HG03442 (cell line): ENCODE data around the gene C2CD4C.
"Not testable (repeated sequence)": the region's sequence is repeated elsewhere in the genome, so short reads cannot be mapped to it uniquely, and the experiment has no call there.

Experiments used
- ATAC-seq: cut with Tn5 transposase; IDR thresholded peaks from one replicate; pipeline ENCODE4 v1.9.1; 2021; ENCODE audit warnings: mild to moderate bottlenecking, moderate library complexity; ENCODE audit not compliant: unreplicated experiment

The C2CD4C gene

DNA sequence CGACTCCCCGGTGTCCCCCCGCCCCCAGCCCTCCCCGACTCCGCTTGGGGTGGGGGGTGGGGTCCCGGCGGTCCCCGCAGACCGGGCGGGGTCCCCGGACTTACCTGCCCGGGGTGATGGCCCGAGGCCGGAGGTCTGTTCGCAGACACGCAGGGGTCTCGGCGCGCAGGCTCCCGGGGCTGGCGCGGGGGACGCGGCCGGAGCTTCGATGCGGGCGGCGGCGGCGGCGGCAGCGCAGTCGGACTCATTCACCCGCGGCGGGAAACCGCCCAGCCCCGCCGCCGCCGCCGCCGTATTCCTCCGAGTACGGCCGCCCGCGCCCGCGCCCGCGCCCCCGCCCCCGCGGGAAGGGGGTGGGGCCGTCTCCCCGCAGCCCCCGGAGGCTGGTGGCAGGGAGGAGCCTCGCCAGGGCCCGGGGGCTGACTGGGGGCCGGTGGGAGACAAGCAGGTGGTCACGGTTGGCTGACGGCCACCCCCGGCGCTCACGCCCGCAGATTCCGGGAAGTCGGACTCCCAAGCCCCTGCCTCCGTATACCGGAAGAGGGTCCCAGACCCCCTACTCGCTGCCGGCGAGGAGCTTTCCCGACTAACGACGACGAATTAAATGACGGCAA is at the start of gene C2CD4C:
TSS of gene C2CD4C (minus strand) at position 246 of the 614 bp plus-strand sequence. CDS start 786 bp downstream, outside the sequence.
- no peak for ATAC-seq

DNA sequence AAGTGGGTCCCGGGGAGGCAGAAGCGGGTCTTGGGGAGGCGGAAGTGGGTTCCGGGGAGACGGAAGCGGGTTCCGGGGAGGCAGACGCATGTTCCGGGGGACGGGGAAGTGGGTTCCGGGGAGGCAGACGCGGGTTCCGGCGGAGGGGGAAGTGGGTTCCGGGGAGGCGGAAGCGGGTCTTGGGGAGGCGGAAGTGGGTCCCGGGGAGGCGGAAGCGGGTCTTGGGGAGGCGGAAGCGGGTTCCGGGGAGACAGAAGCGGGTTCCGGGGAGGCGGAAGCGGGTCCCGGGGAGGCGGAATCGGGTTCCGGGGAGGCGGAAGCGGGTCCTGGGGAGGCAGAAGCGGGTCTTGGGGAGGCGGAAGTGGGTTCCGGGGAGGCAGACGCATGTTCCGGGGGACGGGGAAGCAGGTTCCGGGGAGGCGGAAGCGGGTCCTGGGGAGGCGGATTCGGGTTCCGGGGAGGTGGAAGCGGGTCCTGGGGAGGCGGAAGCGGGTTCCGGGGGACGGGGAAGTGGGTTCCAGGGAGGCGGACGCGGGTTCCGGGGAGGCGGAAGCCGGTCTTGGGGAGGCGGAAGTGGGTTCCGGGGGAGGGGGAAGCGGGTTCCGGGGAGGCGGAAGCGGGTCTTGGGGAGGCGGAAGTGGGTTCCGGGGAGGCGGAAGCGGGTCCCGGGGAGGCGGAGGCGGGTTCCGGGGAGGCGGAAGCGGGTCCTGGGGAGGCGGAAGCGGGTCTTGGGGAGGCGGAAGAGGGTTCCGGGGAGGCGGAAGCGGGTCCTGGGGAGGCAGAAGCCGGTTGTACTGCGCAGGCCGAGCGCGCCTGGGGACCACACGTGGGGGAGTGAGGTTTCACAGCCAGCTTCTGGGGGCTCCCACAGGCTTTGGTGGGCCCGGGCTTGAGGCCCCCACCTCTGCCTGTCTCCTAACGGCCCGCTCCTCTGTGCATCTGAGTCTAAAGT is 49.4 kb upstream of the C2CD4C start:
- ATAC-seq, result no peak

DNA sequence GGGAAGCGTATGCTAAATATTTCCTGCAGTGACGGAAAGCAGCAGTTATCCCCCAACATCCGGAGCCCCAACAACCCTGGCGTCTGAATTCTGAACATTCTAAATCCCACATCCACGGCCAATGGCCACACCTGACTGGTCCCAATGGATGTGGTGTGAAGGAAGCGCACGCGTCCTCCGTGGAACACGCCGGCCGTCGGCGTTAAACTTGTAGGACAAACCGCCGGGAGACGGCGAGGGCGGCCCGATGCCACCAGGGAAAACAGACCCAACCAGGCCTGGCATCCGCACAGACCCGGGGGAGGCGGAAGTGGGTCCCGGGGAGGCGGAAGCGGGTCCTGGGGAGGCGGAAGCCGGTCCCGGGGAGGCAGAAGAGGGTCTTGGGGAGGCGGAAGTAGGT is 48.7 kb upstream of the C2CD4C start:
- no peak for ATAC-seq

DNA sequence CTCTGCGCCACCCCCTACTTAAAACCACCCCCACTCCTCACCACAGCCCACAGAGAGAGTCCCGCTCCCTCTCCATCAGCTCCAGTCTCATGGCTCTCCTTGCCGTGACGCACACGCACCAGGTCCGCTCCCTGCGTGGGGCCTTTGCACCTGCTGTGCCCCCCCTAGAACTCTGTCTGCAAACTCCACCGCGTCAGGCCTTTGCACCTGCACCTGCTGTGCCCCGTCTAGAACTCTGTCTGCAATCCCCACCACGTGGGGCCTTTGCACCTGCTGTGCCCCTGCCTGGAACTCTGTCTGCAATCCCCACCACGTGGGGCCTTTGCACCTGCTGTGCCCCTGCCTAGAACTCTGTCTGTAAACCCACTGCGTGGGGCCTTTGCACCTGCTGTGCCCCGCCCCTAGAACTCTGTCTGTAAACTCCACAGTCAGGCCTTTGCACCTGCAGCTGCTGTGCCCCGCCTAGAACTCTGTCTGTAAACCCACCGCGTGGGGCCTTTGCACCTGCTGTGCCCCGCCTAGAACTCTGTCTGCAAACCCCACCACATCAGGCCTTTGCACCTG is 47.7 kb upstream of the C2CD4C start:
- ATAC-seq, result no peak

DNA sequence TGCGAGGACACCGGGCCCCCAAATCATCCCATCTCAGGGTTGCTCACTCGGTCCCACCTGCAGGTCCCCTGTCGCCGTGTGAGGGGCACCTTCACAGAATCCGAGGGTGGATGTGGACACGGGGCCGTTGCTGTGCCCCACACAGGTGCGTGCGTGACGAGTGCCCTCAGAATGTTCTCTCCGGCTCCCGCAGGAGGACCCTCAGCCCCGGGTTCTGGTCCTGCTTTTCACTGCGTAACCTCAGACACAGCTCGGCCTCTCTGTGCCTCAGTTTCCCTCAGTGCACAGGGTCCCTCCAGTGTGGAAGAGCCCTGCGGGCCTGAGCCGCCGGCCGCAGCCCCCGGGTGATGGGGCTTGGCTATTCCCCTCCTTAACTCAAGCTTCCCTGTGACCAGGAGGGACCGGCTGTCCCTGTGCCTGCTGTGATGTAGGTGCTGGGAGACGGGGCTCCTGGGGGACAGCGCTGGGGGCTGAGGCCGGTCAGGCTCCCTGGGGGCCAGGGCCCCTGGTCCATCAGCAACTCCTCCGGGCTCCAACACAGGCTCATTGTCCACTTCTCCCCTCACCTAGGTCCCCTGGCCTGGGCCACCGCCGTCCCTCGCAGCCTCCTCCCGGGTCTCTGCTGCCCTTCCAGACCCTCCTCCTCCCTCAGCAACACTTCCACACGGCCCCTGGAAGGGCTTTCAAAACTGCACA is 47.1 kb upstream of the C2CD4C start:
- no peak for ATAC-seq

DNA sequence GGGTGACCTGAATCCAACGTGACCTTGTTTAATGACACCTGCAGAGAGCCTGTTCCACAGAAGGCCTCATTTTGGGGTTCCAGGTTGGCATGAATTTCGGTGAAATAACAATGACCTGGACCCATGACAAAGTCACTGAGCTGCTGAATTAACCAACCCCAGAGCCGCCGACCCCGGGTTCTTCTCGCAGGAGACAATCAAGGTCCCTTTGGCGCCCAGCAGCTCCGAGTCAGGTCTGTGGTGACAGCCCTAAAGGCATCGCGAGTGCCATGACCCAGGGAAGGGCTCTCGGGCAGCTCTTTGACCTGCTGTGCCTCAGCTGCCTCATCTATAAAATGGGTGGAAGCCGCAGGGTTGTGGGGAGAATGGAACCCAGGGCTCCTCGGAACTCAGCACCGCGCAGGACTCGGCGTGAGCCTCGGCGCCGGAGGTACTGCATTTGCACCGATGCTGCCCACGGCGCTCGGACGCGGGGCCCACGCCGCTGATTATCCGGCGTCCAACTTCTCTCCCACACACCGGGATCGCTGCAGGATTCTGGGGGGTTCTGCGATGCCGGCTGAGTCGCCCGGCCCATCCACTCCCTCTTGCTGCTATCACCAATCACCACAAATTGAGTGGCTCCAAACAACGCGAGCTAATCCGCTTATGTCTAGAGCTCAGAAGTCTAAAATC is 46.2 kb upstream of the C2CD4C start:
- ATAC-seq, result no peak

GRCh38 chr19:453606-454005 is 44.7 kb upstream of the C2CD4C start:
- ATAC-seq, result no peak

DNA sequence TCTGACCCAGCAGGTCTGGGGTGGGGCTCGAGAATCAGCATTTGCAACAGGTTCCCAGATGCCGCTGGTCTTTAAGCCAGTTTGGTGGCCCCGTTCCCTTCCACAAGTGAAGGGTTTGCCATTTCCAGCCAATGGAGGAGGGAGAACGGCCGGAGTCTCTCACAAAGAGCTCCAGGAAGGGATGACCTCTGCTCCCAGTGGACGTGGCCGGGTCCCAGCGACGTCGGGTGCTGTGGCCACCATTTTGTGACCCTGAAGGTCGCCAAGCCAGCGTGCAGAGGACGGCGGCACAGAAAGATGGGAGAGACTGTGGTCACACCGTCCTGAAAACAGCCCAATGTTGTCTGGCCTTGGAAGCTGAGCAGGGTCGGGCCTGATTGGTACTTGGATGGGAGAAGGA is 43.9 kb upstream of the C2CD4C start:
- no peak for ATAC-seq

GRCh38 chr19:450912-451481 is 42.0 kb upstream of the C2CD4C start:
- not testable (repeated sequence) for ATAC-seq

DNA sequence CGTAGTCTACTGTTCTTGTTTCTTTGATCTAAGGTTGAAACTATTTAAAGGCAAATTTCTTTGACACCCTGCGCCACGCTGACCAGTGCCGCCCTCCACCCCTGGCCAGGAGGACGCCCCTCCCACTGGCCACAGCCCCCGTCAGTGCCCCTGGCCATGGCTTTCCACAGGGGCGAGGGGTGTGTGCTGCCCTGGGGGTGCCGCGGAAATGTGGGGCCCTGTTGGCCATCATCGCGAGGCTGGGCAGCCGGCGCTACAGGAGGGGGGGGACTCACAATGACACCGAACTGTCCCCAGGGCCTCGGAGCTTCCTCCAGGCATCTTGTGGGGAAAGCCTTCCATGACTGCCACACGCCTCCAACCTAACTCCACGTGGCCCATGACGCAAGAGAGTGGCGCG is 41.0 kb upstream of the C2CD4C start:
- ATAC-seq, result no peak

GRCh38 chr19:447816-448560 is 39.0 kb upstream of the C2CD4C start:
- ATAC-seq, result no peak

DNA sequence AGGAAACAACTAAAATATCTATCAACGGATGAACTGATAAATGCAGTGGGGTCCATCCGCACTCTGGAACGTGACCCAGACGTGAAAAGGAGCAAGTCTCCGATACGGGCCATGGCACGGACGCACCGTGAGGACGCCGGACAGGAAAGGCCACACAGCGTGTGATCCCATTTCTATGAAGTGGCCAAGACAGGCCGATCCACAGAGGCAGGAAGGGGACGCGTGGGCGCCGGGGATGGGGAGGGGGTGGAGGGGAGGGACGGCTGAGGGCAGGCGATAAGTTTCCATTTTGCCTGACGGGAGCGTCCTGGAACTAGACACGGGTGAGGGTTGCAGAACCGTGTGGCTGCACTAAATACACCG is 38.1 kb upstream of the C2CD4C start:
- no peak for ATAC-seq

DNA sequence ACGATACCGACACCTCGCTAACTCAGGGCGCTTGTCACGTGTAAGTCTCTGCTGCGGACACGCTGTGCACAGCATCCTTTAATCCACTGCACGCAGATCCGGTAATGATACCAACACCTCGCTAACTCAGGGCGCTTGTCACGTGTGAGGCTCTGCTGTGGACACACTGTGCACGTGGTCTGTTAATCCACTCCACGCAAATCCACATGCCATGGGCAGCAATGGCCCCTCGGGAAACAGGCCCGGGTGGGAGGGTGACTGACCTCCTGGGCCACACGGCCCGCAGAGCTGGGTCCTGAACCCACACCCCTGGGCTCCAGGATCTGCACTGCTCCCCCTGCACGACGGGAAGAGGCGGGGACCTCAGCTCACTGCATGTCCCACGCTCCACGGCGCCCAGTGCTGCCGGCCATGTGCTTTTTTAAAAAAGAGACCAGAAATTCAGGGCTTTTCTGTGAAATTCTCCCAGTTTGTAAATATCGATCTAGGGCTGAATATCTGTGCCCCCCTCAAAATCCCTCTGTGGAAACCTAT is 35.8 kb upstream of the C2CD4C start:
- ATAC-seq, result no peak

- no peak for ATAC-seq
These were observed 34.1 kb upstream of the C2CD4C start for GRCh38 chr19:443005-443404.

GRCh38 chr19:442085-442484 is 33.1 kb upstream of the C2CD4C start:
- no peak for ATAC-seq

GRCh38 chr19:441213-441836 is 32.4 kb upstream of the C2CD4C start:
- ATAC-seq, result no peak

DNA sequence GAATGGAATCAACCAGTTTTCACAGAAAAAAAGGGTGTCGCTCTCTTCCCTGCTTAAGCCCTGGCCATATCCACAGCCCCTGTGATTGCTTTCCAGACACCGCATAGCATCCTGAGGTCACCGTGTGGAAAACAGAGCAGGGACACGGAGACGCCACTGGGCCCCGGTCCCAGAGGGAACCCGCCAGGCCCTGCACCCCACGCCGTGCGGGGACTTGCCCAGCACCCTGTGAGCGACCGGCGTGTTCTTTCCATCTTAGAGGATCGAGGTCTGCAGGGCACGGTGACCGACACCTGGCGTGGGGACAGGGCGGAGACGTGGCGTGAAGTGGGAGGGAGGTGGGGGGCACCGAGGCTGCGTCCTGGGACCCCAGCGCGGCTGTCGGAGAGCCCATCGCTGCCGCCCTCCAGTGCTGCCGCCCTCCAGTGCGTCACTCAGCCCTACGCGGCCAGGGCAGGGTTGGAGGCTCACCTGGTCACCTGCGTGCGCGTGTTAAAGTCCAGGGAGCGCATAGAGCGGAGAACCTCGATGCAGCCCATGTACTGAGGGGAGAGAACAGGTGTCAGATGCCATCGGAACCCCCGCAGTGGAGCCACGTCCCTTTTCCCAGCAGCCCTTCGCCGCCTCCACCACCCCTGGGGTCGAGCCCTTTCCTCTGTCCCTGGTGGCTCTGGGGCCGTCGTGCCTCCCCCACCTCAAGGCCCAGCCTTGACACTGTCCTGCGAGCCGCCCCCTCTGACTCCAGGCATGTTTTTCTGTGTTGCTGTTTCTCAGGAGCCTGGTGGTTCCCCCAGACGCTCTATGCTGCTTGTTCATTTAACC is 31.7 kb upstream of the C2CD4C start:
- ATAC-seq, result no peak

- no peak for ATAC-seq
These were observed 30.4 kb upstream of the C2CD4C start for GRCh38 chr19:439167-439900.
